Left renal cortex interstitium (tissue), 4 donors: ENCODE results near the gene CPO. TPM values are rescaled to one million over a fixed set of nuclear protein-coding genes. Genes with fewer than 3 reads are reported as not detected.

Source experiments
- DNase-seq, 4 donors: peaks; one replicate each; pipeline ENCODE4 v3.0.0-alpha.2; 2013; ENCODE audit warnings: low read depth in 4 of 4, low spot score in 2 of 4, missing footprints in 1 of 4
- polyA plus RNA-seq, 4 donors: library from polyadenylated mRNA; unstranded; fragments of 120-200 nt; gene quantifications; one replicate each; pipeline ENCODE4 v1.2.1, GENCODE V29; 2013; ENCODE audit not compliant: insufficient read length in 4 of 4

The CPO gene
- polyA plus RNA-seq, 4 donors, result 0.62 to 2.0 (median 1.4) TPM

- no peak for DNase-seq
Measured at GRCh38 chr2:206971805-206972204, 32.5 kb downstream of the CPO start.

- DNase-seq, result no peak
Measured at GRCh38 chr2:206974551-206974950, 35.2 kb downstream of the CPO start.

DNA sequence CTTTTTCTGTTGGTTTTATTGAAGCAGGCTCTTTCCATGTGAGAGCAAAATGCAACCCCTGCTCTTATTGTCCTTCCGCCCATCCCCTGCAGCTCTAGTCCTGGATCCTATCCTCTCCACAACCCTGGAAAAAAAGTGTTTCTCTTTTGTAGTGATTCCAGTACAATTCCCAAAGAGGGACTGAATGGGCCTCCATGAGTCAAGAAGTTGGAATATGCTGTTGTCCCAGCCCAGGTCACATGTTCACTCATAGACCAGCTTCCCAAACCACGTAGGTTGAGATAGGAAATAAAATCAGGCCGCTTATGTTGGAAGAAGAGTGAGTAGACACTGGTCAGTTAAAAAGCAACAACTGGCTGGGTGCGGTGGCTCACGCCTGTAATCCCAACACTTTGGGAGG lies 39.4 kb downstream of the CPO start:
- no peak for DNase-seq

DNA sequence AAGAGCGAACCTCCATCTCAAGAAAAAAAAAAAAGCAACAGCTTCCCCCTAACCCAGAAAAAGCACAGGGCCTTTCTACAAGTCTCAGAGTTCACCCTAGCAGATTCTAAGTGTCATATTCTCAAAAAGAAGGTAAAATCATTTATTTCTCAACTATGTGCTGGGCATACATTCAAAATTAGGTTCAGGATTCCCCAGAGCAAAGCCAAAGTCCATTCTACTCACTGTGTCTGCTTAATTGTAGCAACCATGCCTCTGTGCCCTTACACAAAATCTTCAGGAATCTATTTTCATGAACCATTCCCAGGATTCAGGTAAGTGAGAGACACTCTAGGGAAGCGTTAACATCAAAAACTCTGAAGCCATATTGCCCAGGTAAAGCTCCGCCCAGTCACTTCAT lies 40.0 kb downstream of the CPO start:
- DNase-seq, result no peak

DNA sequence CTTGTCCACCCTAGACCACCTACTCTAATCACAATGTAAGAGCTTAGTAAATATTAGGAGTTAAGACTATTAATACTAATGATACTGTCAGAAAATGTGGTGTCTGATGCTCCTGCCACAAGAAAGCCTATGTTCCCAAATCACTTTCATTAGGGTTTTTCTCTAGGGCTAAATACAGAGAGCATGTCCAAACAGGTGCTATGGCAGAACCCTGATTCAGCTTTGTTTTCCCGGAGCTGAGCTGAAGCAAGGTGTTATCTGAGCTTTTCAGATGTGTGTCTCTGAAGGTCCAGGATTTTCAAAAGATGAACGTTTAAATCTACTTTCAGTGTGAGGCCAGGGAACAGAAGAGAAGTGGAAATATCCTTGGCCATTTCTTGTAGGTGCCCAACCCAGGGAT lies 40.6 kb downstream of the CPO start:
- DNase-seq, result no peak

DNA sequence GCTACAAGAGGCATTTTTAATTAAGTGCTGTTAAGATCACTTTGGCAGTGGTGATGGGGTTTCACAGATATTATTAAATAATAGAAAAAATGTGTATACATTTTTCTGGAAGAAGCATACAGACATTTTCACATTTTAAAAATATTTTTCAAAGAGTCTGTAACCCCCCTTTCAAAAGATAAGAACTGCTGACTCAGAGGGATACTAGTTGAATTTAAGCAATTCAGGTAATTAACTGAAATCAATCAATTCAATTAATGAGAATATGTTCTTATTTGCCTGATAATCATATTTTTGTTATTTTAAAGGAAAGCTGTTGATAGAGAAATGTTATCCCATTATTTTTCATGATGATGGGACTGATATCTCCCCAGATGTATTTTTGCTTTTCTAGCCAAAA lies 41.1 kb downstream of the CPO start:
- no peak for DNase-seq

DNA sequence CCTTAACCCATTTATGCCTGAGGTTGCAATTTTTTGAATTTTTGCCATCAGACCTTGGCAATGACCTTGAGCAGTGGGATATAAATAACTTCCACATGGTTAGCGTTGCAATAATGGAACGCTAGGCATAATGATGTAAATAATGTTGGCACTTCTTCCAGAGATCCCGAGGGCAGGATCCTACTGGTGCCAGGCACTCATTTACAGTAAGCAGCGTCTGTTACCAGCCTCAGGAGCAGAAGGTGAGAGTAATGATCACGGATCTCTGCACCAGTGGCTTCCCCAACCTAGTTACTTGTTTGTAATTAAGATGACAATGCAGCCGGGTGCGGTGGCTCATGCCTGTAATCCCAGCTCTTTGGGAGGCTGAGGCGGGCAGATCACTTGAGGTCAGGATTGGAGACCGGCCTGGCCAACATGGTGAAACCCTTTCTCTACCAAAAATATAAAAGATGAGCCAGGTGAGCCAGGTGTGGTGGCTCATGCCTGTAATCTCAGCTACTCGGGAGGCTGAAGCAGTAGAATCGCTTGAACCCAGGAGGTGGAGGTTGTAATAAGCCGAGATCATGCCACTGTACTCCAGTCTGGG lies 41.9 kb downstream of the CPO start:
- no peak for DNase-seq

- DNase-seq, result peak; percentile 28 to 62 (median 50)
Measured at GRCh38 chr2:206981739-206982340, 42.5 kb downstream of the CPO start.

DNA sequence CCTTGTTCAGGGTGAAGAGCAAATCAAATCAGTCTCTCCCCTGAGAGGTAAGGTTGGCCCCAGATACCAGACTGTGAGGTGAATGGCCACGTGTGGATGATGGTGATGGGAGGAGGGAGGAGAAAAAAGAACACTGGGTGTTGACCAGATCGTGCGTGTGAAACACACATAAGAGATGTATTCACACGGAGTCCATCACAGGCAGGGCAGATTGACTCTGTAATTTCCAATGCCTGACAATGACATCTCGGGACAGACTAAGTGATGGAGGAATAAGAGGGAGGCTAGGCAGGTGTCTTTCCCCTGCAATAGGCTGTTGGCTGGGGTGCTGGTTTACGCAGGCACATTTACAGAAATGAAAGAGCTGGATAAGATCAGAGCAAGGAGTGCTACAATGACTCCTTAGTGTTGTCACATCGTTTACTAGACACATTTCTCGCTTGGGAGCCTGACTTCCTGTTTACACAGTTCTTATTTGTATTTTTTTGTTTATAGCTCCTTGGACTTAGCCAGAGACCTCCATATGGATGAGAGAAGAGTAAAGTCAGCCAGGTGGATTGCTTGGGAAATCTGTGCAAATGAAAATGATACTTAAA lies 43.1 kb downstream of the CPO start:
- DNase-seq, result no peak

DNA sequence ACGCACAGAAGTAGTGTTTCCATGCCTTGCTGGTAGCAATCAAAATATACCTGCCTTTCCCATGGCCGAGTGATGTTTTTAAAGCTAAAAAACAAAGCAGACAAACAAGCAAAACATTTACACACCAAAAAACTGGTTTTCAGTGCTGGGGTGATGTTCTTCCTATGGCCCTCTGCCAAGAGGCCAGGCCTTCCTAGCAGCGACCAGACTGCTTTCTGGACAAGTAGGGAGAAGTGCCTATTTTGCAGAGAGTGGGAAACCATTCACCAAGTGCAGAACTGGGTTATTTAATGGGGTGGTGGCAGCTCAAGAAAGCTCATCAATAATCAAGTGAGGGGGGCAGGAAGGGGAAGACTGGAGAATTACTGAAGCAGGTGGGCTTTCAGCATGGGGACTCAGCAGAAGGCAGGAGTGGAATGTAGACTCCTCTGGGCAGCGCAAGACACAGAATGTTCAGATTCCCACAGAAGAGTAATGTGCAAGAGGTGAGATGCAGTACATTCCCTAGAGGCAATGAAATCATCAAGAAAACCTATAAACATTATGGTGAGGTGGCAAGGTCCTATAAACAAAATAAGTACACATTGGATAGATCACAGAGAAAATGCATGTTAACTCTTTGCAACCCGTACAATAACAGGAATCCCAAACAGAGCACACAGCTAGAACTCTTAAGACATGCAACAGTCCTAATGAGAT lies 44.0 kb downstream of the CPO start:
- no peak for DNase-seq

- no peak for DNase-seq
Measured at GRCh38 chr2:206984206-206984605, 44.9 kb downstream of the CPO start.

DNA sequence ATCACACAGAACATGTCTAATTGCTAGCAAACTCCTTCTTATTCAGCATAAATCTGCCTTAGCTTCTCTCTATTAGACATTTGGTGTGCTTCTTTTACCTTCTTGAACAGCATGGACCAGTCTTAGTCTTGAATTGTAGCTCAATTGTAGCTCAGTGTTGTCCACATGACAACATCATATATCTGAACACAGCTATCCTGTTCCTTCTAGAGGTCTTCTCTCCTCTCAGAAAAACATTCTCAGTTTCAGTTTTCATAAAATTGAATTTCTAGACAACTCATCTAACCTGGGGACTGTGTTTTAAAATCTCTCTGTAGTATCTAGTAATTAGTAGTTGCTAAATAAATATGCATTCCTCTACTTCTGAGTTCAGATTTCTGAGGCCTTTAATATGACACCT lies 47.6 kb downstream of the CPO start:
- no peak for DNase-seq

GRCh38 chr2:206987810-206988209 lies 48.5 kb downstream of the CPO start:
- DNase-seq, result no peak

DNA sequence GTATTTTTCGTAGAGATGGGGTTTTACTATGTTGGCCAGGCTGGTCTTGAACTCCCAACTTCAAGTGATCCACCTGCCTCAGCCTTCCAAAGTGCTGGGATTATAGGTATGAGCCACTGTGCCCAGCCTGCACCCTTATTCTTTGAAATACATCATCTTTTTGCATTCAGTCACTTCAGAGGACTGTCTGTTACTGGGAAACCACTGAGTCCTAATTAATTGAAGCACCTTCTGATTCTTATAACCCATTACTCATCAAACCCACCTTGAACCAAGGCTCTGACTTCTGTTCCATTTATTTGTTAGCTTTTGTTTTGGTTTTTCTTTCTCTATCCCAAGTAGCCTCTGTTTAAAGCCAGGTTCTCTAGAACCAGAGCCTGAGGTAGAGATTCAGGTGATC lies 49.6 kb downstream of the CPO start:
- DNase-seq, result no peak

GRCh38 chr2:206989311-206989710 lies 50.0 kb downstream of the CPO start:
- no peak for DNase-seq

DNA sequence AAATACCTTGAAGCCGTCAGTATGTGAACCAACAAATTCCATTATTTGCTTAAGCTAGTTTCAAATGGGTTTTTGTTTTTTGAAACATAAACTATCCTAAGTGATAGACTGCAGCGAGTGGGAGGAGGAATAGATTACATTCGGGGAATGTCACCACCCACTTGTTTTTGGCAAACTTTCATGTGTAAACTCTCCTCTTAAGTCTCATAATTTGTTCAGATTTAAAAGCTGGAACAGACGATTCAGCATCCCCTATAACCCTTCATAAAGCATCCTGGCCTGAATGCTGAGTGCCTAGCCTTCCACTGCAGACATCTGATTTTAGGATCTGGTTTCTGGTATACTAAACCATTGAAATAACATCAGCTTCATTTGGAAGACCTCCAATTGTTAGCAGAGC lies 51.0 kb downstream of the CPO start:
- DNase-seq, result no peak

DNA sequence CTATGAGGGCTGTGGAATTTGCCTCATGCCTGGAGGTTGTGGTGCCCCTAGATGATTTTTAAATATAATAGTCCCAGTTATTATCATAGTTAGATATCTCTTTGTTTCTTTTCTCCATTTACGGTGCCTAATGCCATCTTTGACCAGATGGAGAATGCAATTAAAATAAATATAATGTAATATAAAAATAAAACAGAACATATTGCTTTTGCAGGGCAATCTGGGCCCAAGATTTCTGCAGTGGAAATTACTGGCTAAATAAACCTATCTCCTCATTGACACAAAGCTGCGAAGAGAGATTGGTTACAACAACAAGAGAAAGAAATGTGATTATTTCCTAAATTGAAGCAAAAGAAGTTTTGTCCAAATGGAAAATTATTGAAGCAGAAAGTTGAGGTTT lies 51.8 kb downstream of the CPO start:
- DNase-seq, result no peak

DNA sequence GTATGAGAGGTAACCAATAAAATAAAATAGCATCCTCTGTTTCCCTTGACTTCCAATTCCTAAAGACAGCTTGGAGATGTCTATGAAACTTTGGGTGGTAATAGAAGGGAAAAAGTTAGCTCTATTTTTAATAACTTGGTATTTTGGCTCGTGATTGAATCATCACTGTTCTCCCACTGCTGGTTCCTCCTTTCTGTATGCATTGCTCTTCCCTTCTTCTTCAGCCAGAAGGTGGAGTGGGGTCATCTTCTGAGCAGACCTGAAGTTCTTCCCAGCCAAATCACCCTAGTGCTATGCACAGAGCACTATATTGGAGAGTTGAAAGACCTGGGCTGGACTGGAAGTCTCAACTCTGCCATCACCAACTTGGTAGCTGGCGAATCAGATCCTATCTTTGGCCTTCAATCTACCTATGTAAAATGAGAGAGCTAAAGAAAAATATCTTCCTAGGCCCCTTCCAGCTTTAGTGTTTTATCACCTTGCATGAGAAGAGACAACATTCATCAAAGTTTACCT lies 54.1 kb downstream of the CPO start:
- no peak for DNase-seq

GRCh38 chr2:206993964-206994363 lies 54.6 kb downstream of the CPO start:
- DNase-seq, result no peak

DNA sequence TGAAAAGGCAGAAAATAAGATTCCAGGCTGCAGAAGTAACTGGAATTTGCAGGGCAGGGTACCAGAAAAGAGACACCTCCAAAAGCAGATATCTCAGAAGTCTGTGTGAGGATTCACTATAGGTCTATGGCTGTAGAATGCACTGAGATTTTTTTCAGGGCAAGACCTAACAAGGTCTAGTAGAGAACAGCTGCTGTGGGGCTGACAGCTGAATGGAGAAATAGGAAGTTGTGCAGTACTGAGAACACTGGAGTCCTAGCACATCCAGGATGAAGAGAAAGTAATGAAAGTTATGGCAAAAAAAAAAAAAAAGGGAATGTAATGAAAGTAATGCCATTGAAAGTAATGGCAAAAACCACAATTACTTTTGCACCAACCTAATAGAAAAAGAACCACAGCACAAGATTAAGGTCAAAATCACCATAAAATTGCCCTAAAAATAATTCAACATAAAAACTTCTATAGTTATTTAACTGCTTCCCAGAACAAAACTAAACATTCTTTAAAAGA lies 57.3 kb downstream of the CPO start:
- no peak for DNase-seq
